Activated CD8-positive, alpha-beta memory T cell treated with anti-CD3 and anti-CD28 coated beads, Interleukin-2, amount 50 U/mL, for 24 hours (primary cell): Measurements from ENCODE around the gene NCOA4.
"Not testable (repeated sequence)": the region's sequence is repeated elsewhere in the genome, so short reads cannot be mapped to it uniquely, and the experiment has no call there.

Source experiments
- DNase-seq: peaks from one replicate; pipeline ENCODE4 v3.0.0-alpha.2; 2020; ENCODE audit errors: extremely low read depth

The NCOA4 gene

DNA sequence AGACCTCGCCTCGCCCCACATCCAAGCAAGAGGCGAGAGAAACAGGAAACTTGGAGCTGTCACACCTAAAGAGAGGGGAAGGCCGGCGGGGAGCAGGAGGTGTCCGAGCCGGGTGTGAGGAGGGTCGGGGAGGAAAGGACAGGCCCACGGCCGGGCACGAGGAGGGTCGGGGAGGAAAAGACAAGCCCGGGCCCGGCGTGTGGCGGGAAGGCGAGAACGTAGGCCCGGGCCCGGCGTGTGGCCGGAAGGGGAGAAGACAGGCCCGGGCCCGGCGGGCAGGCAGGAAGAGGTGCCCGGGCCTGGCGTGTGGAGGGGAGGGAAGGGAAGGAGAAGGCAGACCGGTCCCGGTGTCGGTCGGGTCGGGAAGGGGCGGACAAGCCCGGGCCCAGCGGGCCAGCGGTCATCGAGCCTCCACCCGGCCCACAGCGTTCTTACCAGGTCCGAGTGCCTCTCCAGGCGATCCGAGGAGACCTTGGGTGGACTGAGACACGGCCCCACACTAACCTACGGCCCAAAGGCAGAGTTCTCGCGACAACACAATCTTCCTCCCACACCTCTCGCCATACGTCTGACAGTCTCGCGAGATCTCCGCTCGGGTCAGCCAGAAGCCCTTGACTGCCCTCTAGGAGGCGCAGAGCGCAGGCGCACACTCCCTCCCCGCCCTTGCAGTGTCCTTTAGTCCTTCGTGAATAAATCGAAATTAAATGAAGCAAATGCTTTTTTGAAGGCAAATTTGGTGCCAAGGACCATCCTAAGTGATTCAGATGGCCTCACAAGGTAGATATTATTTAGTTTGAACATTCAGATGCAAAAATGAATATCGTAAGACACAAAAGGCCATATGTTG, at the start of gene NCOA4:
TSS of gene NCOA4 (minus strand) at position 533 of the 847 bp plus-strand sequence. CDS start 13,943 bp downstream, outside the sequence.
- DNase-seq: peak; percentile 95

DNA sequence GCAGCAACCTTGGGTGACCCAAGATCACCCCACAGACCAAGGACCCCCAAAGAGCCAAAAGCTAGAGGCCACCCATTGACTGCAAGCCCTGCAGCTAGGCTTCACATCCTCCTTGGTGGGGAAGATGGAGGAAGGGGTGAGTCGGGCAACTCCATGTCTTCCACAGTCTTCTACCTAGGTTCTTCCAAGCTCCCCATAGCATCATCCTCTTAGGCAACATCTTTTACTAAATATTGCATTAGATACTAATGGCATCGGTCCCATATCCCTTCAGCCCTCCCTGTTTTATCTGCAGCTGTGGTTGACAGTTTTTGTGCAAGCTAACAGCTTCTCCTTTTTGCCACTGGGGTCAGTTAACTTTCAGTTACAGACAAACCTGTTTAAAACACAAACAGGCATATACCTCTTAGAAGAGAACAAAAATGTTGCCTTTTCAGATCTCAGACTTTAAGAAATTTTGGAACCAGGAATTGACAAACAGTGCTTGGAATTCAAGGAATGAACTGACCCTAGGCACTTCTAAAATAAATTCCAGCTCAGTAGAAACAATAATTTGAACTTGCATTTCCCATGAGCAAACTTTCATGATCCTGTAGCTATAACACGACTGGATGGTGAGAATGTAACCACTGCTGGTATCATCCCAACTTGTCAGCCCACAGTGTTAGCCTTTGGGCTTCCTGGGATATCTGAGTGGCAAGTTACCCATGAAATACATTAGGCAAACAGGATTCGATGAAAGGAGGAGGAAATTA, 49.6 kb upstream of the NCOA4 start:
- DNase-seq: no peak

DNA sequence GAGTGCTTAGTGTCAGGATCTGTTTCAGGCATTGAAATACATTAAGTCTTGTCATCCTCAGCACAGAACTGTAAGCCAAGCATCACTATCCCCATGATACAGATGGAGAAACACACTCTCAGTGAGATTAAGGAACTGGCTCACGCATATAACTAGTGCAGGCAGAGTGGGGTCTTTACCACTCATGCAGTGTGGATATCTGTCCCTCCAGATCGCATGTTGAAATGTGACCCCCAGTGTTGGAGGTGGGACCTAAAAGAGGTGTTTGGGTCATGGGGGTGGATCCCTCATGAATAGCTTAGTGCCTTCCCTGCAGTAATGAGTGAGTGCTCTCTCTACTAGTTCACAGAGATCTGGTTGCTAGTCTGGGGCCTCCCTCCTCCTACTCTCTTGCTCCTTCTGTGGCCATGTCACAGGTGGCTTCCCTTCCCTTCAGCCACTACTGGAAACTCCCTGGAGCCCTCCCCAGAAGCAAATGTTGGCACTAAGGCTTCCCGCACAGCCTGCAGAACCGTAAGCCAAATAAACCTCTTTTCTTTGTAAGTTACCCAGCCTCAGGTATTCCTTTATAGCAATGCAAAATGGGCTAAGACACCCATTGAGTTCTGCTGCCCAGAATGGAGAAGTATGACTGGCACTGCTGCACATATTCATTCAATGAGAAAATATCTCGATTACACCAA, 47.4 kb upstream of the NCOA4 start:
- DNase-seq: no peak

DNA sequence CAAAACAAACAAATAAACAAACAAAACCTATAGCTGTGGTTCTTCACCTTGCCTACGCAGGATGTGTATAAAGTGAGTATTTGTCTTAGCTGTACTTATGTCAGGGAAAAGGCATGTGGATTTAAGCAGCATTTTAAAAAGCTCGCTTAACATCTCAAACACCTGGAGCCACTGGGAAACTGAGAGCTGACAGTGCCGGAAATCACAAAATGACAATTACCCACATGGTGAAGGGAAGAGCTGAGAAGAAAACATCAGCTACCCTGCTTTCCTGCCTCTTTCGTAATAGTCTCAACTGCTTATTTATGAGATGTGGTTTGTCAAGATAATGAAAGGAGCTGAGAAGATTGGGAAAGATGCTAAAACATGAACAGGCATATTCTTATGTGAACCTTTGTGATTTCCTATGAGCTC, 46.7 kb upstream of the NCOA4 start:
- no peak for DNase-seq

DNA sequence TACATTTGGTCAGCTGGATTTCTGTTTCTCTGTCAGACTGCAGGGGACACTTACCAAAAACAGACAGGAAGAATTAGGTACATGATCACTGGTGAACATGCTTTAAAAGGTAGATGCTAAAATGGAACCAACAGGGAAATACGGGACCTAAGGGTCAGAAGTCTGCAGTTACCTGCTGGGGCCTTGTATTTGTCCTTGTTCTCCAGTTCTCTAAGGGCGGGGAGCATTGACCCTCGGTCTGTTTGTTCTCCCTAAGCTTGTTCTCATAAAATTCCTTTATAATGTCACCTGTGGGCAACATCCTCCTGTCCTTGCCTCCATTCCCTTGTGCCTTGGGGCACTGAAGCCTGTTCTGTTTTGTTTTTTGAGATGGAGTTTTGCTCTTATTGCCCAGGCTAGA, 45.4 kb upstream of the NCOA4 start:
- DNase-seq: no peak

DNA sequence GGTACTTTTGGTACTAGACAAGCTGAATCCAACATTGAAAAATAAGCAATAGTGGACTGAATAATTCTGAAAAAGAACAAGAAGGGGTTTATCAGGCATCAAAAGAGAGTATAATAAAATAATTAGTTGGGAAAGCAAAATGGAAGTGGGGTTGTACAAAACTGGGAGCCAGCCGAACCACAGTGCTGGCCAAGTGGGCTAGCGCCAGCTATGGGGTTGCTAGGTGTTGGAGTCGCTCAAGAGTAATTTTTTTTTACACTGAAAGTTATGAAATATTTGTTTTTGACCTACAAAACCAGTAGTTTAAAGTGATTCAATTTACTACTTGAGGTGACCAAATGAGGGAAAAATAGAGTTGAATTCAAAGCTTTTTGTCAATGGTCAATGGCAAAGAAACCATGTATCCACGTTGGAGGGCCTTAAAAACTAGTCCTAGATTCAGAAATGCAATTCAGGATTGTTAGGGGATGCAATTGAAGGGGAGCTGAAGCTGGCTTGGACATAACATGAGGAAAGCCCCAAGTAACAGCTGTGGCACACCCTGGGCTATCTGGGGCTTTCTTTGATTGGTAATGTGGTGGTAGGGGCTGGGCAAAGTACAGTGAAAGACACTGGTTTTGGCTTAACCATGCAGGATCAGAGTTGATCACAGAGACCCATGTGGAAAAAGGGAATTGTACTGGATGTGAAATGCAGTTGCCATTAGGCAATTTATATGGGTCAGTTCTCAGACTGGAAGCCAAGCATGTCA, 43.9 kb upstream of the NCOA4 start:
- no peak for DNase-seq

DNA sequence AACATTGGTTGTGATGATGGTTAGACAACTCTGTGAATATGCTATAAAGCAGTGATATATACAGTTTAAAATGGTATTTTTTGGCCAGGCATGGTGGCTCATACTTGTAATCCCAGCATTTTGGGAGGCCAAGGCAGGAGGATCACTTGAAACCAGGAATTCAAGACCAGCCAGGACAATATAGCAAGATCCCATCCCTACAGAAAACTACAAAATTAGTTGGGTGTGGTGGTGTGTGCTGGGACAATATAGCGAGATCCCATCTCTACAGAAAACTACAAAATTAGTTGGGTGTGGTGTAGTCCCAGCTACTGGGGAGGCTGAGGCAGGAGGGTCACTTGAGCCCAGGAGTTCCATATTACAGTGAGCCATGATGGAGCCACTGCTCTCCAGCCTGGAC, 43.1 kb upstream of the NCOA4 start:
- no peak for DNase-seq

DNA sequence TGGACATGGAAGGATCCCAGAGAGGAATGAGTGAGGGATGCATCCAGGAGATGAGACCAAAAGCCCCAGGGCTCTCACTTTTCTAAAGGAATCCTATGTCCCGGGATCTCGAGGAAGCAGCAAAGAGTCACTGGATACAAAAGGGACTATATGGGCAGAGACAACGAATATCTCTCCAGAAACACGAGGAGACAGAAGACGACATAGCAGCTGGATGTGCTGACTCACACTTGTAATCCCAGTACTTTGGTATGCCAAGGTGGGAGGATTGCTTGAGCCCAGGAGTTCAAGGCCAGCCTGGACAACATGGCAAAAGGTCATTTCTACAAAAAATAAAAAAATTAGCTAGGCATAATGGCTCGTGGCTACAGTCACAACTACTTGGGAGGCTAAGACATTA, 40.3 kb upstream of the NCOA4 start:
- DNase-seq: no peak

DNA sequence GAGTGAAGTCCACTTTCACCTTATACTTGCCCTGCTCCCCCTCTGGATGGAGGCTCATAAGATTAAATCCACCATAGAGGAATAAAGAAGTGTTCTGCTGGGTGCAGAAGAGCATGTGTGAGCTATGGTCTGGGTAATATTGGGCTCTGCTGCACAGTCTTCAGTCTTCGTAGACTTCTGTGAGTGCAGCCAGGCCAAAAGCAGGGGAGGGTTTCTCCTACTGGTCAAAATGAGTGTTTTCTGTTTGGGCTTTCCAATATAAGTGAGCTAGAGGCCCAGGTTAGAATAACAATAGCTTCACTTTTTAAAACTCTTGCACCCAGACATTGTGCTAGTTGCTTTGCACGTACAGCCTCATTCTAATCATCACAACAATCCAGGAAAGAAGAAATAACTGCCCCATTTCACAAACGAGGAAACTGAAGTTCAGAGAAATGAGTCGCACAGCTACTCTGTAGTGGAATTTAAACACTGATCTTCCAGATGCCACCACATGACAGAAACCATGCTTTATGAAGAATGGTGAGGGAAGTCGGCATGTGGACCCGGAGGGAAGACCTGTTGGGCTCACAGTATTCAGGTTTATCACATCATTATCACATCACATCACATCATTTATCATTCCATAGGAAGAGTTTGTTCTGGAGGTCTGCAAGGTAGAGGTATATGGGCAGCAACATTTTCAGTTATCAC, 39.5 kb upstream of the NCOA4 start:
- DNase-seq: no peak

DNA sequence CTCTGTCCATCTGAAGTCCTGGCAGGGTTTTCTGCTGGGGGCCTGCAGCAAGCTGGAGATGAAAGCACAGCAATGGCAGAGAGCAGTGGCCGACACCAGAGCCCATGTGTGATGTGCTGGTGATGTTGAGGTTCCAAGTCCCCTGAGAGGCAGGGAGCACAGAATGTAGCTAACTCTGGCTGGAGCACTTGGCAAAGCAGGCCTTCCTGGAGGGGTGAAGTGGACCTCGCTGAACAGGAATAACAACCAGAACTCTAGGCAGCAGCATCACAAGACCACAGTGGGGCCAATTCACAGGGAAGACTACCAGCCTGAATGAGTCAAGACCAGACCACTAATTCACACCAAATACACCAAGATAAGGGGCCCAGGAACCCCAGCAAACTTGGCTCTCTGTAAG, 38.5 kb upstream of the NCOA4 start:
- DNase-seq: no peak

DNA sequence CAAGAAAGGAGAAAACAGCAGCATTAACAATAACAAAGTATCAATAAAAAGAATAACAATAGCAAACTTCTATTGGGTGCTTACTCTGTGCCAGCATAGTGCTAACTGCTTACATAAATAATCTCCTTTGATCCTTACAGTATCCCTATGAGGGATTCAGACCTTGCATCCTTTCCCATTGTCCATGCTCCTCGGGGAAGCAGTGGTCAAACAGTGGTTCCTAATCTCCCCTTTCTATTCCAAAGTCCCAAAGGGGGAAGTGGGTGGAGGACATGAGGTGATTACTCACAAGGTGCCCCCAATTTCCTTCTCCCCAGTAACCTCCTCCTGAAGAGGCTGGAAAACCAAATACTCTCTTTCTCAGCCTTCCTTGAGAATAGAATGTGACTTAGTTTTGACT, 37.7 kb upstream of the NCOA4 start:
- DNase-seq: no peak

DNA sequence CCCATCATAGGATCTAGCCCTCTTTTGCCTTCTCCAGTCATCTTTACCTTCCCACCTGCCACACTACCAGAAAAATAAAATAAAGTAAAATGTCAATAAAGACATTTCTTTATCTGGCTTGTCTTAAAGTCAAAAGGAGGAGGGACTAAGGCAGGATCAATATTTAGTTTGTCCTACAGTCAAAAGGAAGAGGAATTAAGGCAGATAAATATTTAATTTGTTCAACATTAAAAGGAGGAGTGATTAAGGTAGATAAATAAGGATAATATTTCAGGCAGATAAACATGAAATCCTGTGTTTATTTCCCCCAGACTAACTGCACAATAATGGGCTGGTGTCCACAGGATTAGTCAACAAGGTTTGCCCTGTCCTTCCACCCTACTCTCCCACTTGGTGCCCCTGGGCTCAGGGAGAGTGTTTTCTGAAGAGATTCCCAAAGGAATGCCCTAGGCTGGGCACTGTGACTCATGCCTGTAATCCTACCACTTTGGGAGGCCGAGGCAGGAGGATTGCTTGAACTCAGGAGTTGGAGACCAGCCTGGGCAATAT, 33.9 kb upstream of the NCOA4 start:
- no peak for DNase-seq

DNA sequence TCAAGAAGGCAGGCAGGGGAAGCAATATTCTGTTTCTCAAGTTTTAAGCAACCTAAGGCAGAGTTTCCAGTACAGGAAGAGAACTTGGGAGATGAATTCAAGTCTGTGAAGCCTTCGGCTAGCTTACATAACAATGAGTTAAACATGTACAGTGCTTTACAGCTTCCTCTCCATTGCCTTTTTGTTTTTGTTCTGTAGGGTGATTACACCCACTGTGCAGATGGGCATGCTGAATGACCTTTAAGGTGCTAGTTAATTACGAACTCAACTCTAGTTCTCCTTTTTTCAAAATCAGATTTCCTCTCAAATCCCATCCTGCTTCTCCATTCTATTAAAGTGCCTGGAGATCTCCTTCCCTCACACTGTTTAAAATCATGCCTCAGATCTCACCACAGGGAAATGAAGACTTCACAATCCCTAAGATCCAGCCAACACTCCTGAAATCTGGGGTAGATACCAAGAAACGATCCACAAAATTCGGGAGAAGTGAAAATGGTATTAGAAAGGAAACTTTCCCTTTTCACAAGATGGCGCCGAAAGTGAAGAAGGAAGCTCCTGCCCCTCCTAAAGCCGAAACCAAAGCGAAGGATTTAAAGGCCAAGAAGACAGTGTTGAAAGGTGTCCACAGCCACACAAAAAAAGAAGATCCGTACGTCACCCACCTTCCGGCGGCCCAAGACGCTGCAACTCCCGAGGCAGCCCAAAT, 32.5 kb upstream of the NCOA4 start:
- DNase-seq: no peak

DNA sequence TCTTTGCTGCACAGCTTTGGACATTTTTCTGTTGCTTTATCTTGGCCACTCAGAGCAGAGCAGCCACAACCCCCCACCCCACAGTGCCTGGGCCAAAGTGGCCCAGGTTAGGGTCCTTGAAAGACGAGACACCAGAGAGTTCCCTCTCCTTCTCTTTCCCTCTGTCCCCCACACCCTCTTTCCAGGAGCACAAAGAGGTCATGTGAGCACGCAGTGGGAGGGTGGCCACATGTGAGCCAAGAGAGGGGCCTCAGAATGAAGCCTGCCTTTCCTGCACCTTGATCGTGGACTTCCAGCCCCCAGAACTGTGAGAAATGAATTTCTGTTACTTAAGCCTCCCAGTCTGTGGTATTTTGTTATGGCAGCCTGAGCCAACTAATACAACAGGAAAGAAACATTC, 30.3 kb upstream of the NCOA4 start:
- DNase-seq: no peak

DNA sequence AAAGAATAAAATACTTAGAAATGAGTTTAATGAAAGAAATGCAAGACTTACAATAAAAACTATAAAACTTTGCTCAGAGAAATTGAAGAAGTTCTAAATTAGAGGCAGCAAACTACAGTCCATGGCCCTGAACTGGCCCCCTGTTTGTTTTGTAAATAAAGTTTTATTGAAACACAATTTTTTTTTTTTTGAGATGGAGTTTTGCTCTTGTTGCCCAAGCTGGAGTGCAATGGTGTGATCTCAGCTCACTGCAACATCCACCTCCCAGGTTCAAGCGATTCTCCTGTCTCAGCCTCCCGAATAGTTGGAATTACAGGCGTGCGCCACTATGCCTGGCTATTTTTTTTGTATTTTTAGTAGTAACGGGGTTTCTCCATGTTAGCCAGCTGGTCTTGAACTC, 27.5 kb upstream of the NCOA4 start:
- DNase-seq: not testable (repeated sequence)

DNA sequence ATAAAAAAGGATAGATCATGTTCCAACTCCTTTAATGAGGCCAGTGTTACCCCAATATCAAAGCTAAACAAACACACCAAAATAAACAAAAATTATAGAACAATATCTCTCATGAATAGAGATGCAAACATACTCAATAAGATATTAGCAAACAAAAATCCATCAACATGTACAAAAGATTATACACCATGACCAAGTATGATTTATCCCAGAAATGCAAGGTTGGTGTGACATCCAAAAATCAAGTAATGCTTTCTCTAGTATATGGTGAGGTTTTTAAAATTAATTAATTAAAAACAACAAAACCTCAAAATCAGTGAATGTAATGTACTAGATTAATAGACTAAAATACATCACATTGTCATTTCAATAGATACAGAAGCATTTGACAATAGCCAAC, 26.6 kb upstream of the NCOA4 start:
- no peak for DNase-seq

DNA sequence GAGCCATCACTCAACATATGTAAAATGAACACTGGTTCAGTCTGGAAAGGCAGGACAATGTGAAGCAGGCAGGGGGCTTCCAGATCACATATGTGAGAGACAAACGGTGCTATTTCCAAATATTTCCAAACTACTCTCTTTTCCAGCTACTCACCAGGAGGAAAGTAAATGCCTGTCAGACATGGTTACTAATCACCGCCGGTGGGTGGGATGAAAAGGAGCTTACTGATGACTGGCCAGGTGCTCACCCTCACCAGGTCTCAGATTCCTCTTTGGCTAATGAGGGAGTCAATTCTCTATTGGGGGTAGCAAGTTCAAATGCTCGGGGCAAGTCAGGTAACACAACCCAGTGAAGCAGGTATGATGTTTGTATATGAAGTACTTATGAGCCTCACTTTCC, 25.3 kb upstream of the NCOA4 start:
- no peak for DNase-seq

DNA sequence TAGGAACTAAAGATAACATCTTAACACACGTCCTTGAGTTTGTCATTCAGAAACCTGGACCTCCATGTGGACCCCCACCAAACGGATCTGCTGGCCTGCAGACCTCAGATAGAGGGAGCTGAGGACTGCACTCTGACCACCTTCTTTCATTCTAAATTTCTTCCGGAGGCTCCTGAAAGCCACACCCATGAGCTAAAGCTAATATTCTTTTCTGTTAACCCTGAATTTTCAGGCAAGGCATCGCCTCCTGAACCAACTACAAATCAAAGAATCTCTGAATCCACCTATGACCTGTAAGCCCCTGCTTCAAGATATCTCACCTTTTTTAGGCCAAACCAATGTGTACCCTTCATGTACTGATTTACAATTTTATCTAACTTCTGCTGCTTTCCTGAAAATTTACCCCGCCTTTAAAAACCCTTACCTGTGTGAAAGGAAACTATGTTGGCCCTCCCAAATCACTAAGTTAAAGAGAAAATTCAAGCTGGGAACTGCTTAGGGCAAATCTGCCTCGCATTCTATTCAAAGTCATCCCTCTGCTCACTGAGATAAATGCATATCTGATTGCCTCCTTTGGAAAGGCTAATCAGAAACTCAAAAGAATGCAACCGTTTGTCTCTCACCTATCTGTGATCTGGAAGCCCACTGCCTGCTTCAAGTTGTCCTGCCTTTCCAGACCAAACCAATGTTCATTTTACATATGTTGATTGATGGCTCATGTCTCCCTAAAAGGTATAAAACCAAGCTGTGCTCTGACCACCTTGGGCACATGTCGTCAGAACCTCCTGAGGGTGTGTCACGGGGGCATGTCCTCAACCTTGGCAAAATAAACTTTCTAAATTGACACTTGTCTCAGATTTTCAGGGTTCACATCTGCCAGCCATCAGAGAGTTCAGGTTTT, 23.4 kb upstream of the NCOA4 start:
- no peak for DNase-seq

DNA sequence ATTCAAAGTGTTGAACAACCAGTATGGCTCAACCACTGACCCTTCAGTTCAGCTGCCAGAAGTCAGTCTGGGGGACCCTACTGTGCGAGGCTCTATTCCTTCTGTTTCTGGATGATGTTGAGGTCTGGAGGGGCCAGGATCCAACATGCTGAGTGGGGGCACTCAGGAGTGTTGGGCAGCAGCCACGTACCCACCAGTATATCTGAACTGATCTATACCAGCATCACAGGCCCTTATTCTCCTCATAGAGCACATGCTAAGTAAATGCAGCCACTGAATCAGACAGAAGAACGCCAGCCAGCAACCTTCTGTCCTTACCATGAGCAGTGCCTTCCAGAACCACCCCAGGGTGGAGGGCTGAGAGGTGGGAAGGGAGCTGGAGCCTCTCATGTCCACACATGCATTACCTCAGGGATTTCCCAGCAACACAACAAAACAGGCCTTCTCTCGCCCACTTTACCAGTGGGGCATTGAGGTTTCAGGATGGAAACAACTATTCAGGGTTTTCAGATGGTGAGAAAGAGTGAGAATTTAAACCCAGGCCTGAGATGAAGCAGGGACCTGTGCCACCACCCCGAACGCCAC, 22.5 kb upstream of the NCOA4 start:
- DNase-seq: no peak
